ENCODE measurements around the gene TPH2. TPM values are rescaled to one million over a fixed set of nuclear protein-coding genes. Genes with fewer than 3 reads are reported as not detected.

TPH2 gene
- polyA plus RNA-seq, 3 donors, result not detected

DNA sequence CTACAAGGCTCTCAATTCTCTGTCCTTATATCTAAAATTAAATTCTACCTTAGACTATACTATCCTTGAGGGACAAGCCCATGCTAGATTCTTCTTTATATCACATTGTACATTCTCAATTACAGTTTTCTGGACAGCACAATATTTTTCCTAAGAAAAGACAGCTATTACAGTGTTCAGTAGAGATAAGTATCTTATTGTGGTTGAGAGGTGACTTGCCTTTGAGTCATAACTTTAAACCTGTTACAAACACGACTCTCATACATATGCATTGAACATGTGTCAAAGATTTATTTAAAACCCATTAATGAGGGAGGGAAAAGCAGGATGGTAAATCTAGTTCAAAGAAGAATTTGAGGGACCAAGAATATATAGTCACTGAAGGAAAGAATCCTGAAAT, 61.1 kb downstream of the TPH2 start:
- Histone ChIP-seq H2AFZ (ENCODE audit: insufficient read depth, low read depth, low read length, poor library complexity, severe bottlenecking) (no peak overlapping the region), H3K27me3 (ENCODE audit: control insufficient read depth in 2 of 2, insufficient read depth in 2 of 2, low read length in 2 of 2) (no peaks in the 10 kb centered on the region), H3K79me2 (ENCODE audit: insufficient read depth, low read length) (no peaks in the 10 kb centered on the region), H4K20me1 (ENCODE audit: insufficient read depth, low read length) (no peaks in the 10 kb centered on the region), H3K9ac (ENCODE audit: insufficient read depth, low read length, poor library complexity, severe bottlenecking) (no peak overlapping the region), H3K4me1 (ENCODE audit: control insufficient read depth in 1 of 2, insufficient read depth in 2 of 2, low read length in 2 of 2) (no peaks in the 10 kb centered on the region), H3K4me2 (replicated peaks; ENCODE audit: extremely low read depth, low read length, poor library complexity, severe bottlenecking) (no peak overlapping the region), H3K4me3 (replicated peaks in 1 of 3; ENCODE audit: low read depth in 2 of 3, low read length in 3 of 3) (no peak overlapping the region), H3K36me3 (replicated peaks in 1 of 2; ENCODE audit: control insufficient read depth in 1 of 2, insufficient read depth in 2 of 2, low read length in 2 of 2) (no peaks in the 10 kb centered on the region), H3K9me3 (replicated peaks in 1 of 2; ENCODE audit: control insufficient read depth in 1 of 2, insufficient read depth in 1 of 2, low read length in 2 of 2) (no peaks in the 10 kb centered on the region), H3K27ac (ENCODE audit: low read depth in 1 of 2, low read length in 2 of 2) (no peak overlapping the region)
- Mint-ChIP-seq H3K9me3 (peaks cover 0 to 2% (median 0%) of the 10 kb centered on the region in 7 donors), H3K4me3 (no peak overlapping the region), H3K27ac (no peak overlapping the region), H3K36me3 (no peaks in the 10 kb centered on the region), H3K4me1 (no peaks in the 10 kb centered on the region), H3K27me3 (ENCODE audit: low read depth in 3 of 3) (peaks cover 0 to 10% (median under 1%) of the 10 kb centered on the region in 3 donors)
- no CpG with 5 or more reads among the region's 1 CpG for WGBS (ENCODE audit: insufficient coverage)
- TF ChIP-seq, protein P1, sequence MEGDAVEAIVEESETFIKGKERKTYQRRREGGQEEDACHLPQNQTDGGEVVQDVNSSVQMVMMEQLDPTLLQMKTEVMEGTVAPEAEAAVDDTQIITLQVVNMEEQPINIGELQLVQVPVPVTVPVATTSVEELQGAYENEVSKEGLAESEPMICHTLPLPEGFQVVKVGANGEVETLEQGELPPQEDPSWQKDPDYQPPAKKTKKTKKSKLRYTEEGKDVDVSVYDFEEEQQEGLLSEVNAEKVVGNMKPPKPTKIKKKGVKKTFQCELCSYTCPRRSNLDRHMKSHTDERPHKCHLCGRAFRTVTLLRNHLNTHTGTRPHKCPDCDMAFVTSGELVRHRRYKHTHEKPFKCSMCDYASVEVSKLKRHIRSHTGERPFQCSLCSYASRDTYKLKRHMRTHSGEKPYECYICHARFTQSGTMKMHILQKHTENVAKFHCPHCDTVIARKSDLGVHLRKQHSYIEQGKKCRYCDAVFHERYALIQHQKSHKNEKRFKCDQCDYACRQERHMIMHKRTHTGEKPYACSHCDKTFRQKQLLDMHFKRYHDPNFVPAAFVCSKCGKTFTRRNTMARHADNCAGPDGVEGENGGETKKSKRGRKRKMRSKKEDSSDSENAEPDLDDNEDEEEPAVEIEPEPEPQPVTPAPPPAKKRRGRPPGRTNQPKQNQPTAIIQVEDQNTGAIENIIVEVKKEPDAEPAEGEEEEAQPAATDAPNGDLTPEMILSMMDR (IDR thresholded peaks at IDR 0.05), result no peak
- intact Hi-C loops (cut with micrococcal nuclease), result no loop called here
- no peak for DNase-seq

DNA sequence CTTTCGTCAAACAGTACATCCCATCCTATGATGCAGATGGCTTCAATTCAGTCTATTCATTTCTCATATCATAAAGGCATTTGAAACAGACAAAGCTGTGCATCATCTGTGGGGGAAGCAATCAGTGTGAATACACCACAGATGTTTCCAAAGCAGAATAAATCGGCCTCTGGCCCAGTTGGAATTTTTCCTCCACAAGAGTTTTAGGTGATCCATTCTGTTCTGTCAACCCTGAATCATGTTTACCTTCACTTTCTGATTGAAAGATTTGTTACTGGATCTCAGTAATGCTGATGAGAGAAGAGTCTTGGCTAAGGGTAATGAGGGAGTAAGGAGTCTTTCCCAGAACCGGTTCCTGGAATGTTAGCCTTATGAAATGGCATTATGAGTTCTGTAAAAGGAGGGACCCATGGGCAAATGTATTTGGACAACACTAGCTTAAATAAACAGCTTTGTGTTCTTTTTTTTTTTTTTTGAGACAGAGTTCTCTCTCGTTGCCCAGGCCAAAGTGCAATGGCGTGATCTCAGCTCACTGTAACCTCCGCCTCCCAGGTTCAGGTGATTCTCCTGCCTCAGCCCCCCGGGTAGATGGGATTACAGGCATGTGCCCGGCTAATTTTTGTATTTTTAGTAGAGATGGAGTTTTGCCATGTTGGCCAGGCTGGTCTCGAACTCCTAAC, 62.5 kb downstream of the TPH2 start:
- Histone ChIP-seq H4K20me1 (ENCODE audit: insufficient read depth, low read length) (no peaks in the 10 kb centered on the region), H3K79me2 (ENCODE audit: insufficient read depth, low read length) (no peaks in the 10 kb centered on the region), H3K9me3 (replicated peaks in 1 of 2; ENCODE audit: control insufficient read depth in 1 of 2, insufficient read depth in 1 of 2, low read length in 2 of 2) (no peaks in the 10 kb centered on the region), H3K4me1 (ENCODE audit: control insufficient read depth in 1 of 2, insufficient read depth in 2 of 2, low read length in 2 of 2) (no peaks in the 10 kb centered on the region), H3K9ac (ENCODE audit: insufficient read depth, low read length, poor library complexity, severe bottlenecking) (no peak overlapping the region), H2AFZ (ENCODE audit: insufficient read depth, low read depth, low read length, poor library complexity, severe bottlenecking) (no peak overlapping the region), H3K27ac (ENCODE audit: low read depth in 1 of 2, low read length in 2 of 2) (no peak overlapping the region), H3K27me3 (ENCODE audit: control insufficient read depth in 2 of 2, insufficient read depth in 2 of 2, low read length in 2 of 2) (no peaks in the 10 kb centered on the region), H3K4me2 (replicated peaks; ENCODE audit: extremely low read depth, low read length, poor library complexity, severe bottlenecking) (no peak overlapping the region), H3K4me3 (replicated peaks in 1 of 3; ENCODE audit: low read depth in 2 of 3, low read length in 3 of 3) (no peak overlapping the region), H3K36me3 (replicated peaks in 1 of 2; ENCODE audit: control insufficient read depth in 1 of 2, insufficient read depth in 2 of 2, low read length in 2 of 2) (no peaks in the 10 kb centered on the region)
- peaks cover 2 to 9% (median 2%) of the 10 kb centered on the region in 3 donors for H3K27me3 Mint-ChIP-seq (ENCODE audit: low read depth in 3 of 3)
- H3K36me3 Mint-ChIP-seq, result no peaks in the 10 kb centered on the region
- intact Hi-C loops (cut with micrococcal nuclease), result no loop called here
- H3K27ac Mint-ChIP-seq, result no peak overlapping the region
- no peak overlapping the region for H3K4me3 Mint-ChIP-seq
- 92% methylated on average over 4 of the region's 9 CpGs for WGBS (ENCODE audit: insufficient coverage)
- TF ChIP-seq, protein P1 (IDR thresholded peaks at IDR 0.05), result no peak
- no peak for DNase-seq
- no peaks in the 10 kb centered on the region for H3K4me1 Mint-ChIP-seq
- H3K9me3 Mint-ChIP-seq, result peaks cover 0 to under 1% (median 0%) of the 10 kb centered on the region in 7 donors

Measured in CD14-positive monocyte (primary cell).